C4-2B (cell line): Measurements from ENCODE around the gene LIN28A.

Experiments used
- CTCF ChIP-seq: fragments of 450-650 bp; conservative IDR thresholded peaks from 2 replicates; pipeline ENCODE4 v1.5.1; 2017; ENCODE audit warnings: mild to moderate bottlenecking
- ZFX ChIP-seq: fragments of 450-650 bp; IDR thresholded peaks from 2 replicates; pipeline ENCODE4 v1.6.1; 2017

GRCh38 chr1:26418865-26419349, 8.3 kb downstream of the LIN28A start:
- TF ChIP-seq CTCF (no peak), ZFX (no peak)
